ENCODE data around the gene MDK.

Gene MDK

DNA sequence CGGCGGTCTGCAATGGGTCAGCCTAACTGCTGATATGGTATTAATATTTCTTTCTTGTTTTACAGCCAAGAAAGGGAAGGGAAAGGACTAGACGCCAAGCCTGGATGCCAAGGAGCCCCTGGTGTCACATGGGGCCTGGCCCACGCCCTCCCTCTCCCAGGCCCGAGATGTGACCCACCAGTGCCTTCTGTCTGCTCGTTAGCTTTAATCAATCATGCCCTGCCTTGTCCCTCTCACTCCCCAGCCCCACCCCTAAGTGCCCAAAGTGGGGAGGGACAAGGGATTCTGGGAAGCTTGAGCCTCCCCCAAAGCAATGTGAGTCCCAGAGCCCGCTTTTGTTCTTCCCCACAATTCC, 1.9 kb downstream of the MDK start:
- DNase-seq (ENCODE audit: low read depth) = no peak

GRCh38 chr11:46383974-46384701, 2.7 kb downstream of the MDK start:
- no peak for DNase-seq (ENCODE audit: low read depth)

GRCh38 chr11:46385169-46386004, 3.9 kb downstream of the MDK start:
- DNase-seq (ENCODE audit: low read depth) = no peak

- DNase-seq (ENCODE audit: low read depth) = no peak
Observed at GRCh38 chr11:46386005-46386578, 4.6 kb downstream of the MDK start.

GRCh38 chr11:46386674-46387073, 5.2 kb downstream of the MDK start:
- no peak for DNase-seq (ENCODE audit: low read depth)

- no peak for DNase-seq (ENCODE audit: low read depth)
Observed at GRCh38 chr11:46387456-46387855, 6.0 kb downstream of the MDK start.

GRCh38 chr11:46387919-46388618, 6.6 kb downstream of the MDK start:
- DNase-seq (ENCODE audit: low read depth) = no peak

GRCh38 chr11:46388619-46389449, 7.4 kb downstream of the MDK start:
- DNase-seq (ENCODE audit: low read depth) = no peak

- no peak for DNase-seq (ENCODE audit: low read depth)
Observed at GRCh38 chr11:46389450-46390330, 8.2 kb downstream of the MDK start.

DNA sequence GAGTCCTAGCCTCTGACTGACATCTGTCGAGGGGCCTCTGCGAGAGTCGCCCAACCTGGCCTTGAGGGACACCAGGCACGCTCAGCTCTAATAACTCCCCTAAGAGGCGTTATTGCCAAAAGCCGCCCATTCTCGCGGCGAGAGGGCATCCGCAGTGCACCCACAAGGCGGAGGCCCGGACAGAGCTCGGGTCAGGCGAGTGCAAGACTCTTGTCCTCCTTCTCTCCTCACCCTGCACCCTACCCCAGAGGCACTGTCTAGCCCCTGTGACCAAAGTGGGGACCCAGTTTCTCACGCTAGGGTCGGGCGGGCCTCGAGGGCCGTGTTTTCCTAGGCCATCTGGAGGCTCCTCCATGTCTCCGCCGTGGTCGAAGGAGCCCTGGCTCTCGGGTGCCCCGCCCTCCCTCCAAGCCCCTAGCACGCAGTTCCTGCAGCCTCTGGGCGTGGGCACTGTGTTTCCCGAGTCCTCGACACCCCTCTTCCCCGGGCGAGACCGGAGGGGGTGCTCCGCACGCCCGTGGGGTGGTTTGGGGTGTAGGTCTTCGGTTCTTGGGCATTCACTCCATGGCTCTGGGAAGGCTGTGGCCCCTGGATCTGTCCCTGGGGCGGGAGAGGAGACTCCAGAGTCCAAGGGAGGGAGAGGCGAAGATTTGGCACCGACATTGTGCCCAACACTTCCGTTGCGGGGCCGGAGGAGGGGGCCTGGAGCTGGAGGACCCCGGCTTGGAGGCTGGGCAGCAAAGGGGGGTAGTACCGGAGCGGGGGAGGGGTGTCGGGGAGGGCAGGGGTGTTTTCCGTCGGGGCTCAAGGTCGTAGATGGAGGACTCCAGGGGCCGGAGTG, 9.1 kb downstream of the MDK start:
- no peak for DNase-seq (ENCODE audit: low read depth)

DNA sequence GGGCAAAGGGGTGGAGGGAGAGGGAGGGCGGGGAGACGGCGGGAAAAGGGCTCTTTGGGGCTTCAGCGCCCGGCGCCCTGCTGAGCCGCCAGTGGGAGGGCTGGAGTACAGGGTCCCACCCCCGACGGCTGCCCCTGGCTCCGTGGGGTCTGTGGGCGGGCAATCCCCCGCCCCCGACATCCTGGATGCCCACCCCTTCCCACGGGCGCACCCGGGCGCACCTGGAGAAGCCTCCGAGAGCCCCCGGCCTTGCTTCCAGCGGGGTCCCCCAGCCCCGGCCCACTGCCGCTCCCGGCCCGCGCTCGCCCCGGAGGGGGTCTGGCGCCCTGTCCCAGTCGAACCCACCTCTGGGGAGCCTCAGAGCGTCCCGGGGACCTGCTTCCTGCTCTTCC, 9.7 kb downstream of the MDK start:
- DNase-seq (ENCODE audit: low read depth) = no peak

GRCh38 chr11:46391578-46392420, 10.3 kb downstream of the MDK start, which contains the start of gene CHRM4:
TSS of gene CHRM4 (minus strand) at chr11:46391776. CDS start at chr11:46386557, 5,219 bp downstream.
- no peak for DNase-seq (ENCODE audit: low read depth)

GRCh38 chr11:46392421-46393230, 11.2 kb downstream of the MDK start:
- DNase-seq (ENCODE audit: low read depth) = no peak

DNA sequence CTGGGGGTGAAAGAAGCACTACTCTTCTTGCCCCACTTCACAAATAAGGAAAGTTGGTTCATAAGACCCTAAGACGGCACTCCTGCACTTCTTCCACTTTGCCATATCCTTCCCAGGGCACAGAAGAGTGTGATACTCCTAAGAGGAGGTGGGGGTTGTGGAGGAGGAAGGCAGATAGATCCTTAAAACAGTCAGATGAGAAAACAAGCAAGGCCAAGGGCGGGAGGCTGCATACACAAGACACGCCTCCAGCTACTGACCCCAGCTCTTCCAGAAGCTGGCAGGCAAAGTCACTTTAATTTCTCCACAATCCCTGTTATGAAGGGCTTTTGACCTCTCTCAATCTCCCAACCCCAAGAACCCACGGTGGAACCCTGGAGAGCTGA, 11.8 kb downstream of the MDK start:
- DNase-seq (ENCODE audit: low read depth) = no peak

DNA sequence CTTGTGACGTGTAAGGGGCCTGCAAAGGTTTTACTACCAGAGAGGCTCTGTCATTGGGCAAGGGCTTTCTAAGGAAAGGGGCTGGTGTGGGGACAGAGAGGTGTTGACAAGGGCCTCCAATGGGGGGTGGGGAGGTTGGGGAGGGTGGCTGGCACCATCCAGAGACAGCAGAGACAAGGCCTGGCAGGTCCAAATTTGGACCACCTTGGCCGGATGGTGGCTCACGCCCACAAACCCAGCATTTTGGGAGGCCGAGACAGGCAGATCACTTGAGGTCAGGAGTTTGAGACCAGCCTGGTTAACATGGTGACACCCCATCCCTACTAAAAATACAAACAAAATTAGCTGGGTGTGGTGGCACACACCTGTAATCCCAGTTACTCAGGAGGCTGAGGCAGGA, 12.3 kb downstream of the MDK start:
- no peak for DNase-seq (ENCODE audit: low read depth)

DNA sequence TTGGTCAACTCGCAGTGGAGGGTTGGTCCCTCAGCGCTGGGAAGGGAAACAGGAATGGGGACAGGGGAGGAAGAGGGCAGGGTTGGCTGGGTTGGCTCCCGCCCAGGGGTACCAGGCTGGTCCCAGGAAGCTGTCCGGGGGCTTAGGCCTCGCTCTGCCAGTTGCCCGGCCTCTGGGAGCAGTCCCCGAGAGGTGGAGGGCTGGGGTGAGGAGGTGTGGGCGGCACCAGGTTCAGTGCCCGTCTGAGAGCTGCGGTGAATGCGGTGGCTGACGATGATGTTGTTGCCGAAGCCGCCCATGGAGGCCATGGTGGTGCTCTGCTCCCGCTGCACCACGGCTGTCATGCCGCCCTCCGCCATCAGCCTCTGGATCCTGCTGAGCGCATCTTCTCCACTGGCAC, 16.1 kb downstream of the MDK start:
- DNase-seq (ENCODE audit: low read depth) = no peak

DNA sequence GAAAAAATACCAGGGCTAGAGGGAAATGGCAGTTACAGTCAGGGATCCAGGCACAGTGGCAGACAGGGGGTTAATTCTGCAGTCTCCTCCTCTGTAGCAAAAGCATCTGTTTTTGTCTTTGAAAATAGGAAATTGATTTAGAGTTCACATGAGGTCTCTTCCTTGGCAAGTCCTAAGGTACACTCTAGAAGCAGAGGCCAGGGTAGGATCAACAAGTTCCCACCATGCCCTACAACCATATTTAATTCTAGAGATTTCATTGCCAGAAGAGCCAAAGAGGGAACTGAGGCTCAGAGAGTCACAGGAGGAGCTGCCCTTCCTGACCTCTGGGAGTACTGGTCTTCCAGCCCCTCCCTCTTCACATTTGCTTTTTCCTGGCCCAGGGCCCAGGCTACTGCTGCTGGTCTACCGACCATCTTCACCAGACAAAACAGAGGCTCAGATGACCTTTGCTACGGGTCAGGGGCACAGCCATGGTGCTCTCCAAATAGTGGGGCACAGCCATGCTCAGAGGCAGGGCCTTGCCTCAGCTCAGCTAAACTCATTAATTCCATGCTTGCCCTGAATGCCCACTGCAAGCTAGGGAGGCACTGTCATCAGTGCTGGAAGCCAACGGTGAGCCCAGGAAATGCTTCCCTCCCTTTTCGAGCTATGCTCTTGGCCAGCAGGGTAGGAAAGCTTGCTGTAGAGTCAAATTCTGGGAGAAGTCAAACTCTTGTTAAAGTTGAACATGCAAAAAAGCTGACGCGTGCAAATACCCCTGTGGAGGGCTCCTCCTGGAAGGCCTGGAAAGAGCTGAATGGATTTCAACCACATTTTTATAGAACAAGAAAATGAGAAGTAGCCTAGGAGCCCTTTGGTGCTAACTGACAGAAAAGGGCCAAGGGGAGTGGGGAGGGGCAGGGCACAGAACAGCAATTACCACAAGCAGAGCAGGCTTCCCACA, 21.8 kb downstream of the MDK start:
- DNase-seq (ENCODE audit: low read depth) = no peak

All from non-pigmented ciliary epithelial cell (primary cell).